Measurements from ENCODE around the gene APOL3. TPM values are rescaled to one million over a fixed set of nuclear protein-coding genes. Genes with fewer than 3 reads are reported as not detected.
"Not testable (repeated sequence)": the region's sequence is repeated elsewhere in the genome, so short reads cannot be mapped to it uniquely, and the experiment has no call there.

The APOL3 gene
- total and polyA plus RNA-seq, 7 experiments from 2014 or later: 56.9 to 212 (median 123) TPM

- ChIA-PET POLR2A (no interaction called here), CTCF (interaction anchor here (0.6 to 6.1 kb wide), 3 partner anchors 11 to 344 kb away, joined by 3 to 65 read pairs (median 4); no protein-coding TSS in a partner anchor)
- ATAC-seq (no peak), DNase-seq (no peak)
- Histone ChIP-seq H3K9me3 (ENCODE audit: control insufficient read depth in 2 of 3, low read length in 3 of 3) (no peaks in the 10 kb centered on the region), H3K4me3 (ENCODE audit: low read length) (no peak overlapping the region), H3K27me3 (ENCODE audit: control insufficient read depth in 2 of 2, insufficient read depth in 2 of 2, low read length in 2 of 2) (no peaks in the 10 kb centered on the region), H3K36me3 (ENCODE audit: control insufficient read depth in 2 of 3, insufficient read depth in 3 of 3, low read length in 3 of 3) (peaks cover 23 to 74% (median 50%) of the 10 kb centered on the region in 3 experiments), H3K27ac (ENCODE audit: low read depth, low read length) (peak overlapping the region; percentile 41), H3K4me1 (ENCODE audit: control insufficient read depth in 2 of 2, insufficient read depth in 2 of 2, low read length in 2 of 2) (peaks cover 0 to 3% of the 10 kb centered on the region in 2 donors)
- H3K36me3 Mint-ChIP-seq: peaks cover 14 to 68% (median 38%) of the 10 kb centered on the region in 5 donors
- intact Hi-C loops (cut with micrococcal nuclease): no loop called here
- H3K27ac Mint-ChIP-seq: peak overlapping the region in 8 of 9 donors; percentile 35 to 93 (median 82)
- peaks cover 0 to 4% (median 0%) of the 10 kb centered on the region in 11 donors for H3K9me3 Mint-ChIP-seq
- peak overlapping the region in 1 of 10 donors; percentile 4 for H3K4me3 Mint-ChIP-seq
- peaks cover 4 to 56% (median 26%) of the 10 kb centered on the region in 7 donors for H3K4me1 Mint-ChIP-seq
- H3K27me3 Mint-ChIP-seq: no peaks in the 10 kb centered on the region
Measured at GRCh38 chr22:36143066-36143815, 17.3 kb downstream of the APOL3 start.

- H3K27ac ChIP-seq (ENCODE audit: low read depth, low read length): no peak overlapping the region
- Mint-ChIP-seq H3K4me1 (peaks cover 4 to 52% (median 21%) of the 10 kb centered on the region in 7 donors), H3K27ac (peak overlapping the region in 6 of 9 donors; percentile 39 to 82 (median 64)), H3K9me3 (peaks cover 0 to 4% (median 0%) of the 10 kb centered on the region in 11 donors), H3K36me3 (peaks cover 10 to 56% (median 34%) of the 10 kb centered on the region in 5 donors), H3K27me3 (no peaks in the 10 kb centered on the region), H3K4me3 (no peak overlapping the region)
- ATAC-seq (no peak), DNase-seq (no peak)
- intact Hi-C loops (cut with micrococcal nuclease): no loop called here
- peaks cover 13 to 57% (median 38%) of the 10 kb centered on the region in 3 experiments for H3K36me3 ChIP-seq (ENCODE audit: control insufficient read depth in 2 of 3, insufficient read depth in 3 of 3, low read length in 3 of 3)
- H3K27me3 ChIP-seq (ENCODE audit: control insufficient read depth in 2 of 2, insufficient read depth in 2 of 2, low read length in 2 of 2): no peaks in the 10 kb centered on the region
- no peak overlapping the region for H3K4me3 ChIP-seq (ENCODE audit: low read length)
- POLR2A ChIA-PET: no interaction called here
- CTCF ChIA-PET: interaction anchor here (0.6 to 6.1 kb wide), 4 partner anchors 10 to 346 kb away, joined by 3 to 65 read pairs (median 4); no protein-coding TSS in a partner anchor
- H3K9me3 ChIP-seq (ENCODE audit: control insufficient read depth in 2 of 3, low read length in 3 of 3): no peaks in the 10 kb centered on the region
- peaks cover 0 to 3% of the 10 kb centered on the region in 2 donors for H3K4me1 ChIP-seq (ENCODE audit: control insufficient read depth in 2 of 2, insufficient read depth in 2 of 2, low read length in 2 of 2)
Measured at GRCh38 chr22:36141481-36141880, 19.1 kb downstream of the APOL3 start.

GRCh38 chr22:36138709-36139108 lies 21.8 kb downstream of the APOL3 start:
- H3K4me3 Mint-ChIP-seq; intact Hi-C loops (cut with micrococcal nuclease); H3K27me3 ChIP-seq (ENCODE audit: control insufficient read depth in 2 of 2, insufficient read depth in 2 of 2, low read length in 2 of 2); H3K27ac ChIP-seq (ENCODE audit: low read depth, low read length); H3K27me3 Mint-ChIP-seq; CTCF ChIA-PET; H3K4me3 ChIP-seq (ENCODE audit: low read length); H3K9me3 Mint-ChIP-seq; DNase-seq; H3K9me3 ChIP-seq (ENCODE audit: control insufficient read depth in 2 of 3, low read length in 3 of 3); ATAC-seq; H3K4me1 ChIP-seq (ENCODE audit: control insufficient read depth in 2 of 2, insufficient read depth in 2 of 2, low read length in 2 of 2): not testable (repeated sequence)
- Mint-ChIP-seq H3K36me3 (peaks cover 10 to 41% (median 29%) of the 10 kb centered on the region in 5 donors), H3K4me1 (peaks cover 10 to 40% (median 18%) of the 10 kb centered on the region in 7 donors), H3K27ac (peak overlapping the region in 7 of 9 donors; percentile 14 to 68 (median 50))
- H3K36me3 ChIP-seq (ENCODE audit: control insufficient read depth in 2 of 3, insufficient read depth in 3 of 3, low read length in 3 of 3): peaks cover 7 to 42% (median 29%) of the 10 kb centered on the region in 3 experiments
- POLR2A ChIA-PET: interaction anchor here (1.0 kb wide), 1 partner anchor 39 kb away, joined by 3 read pairs; no protein-coding TSS in a partner anchor

- DNase-seq (no peak), ATAC-seq (no peak)
- ChIA-PET POLR2A (no interaction called here), CTCF (no interaction called here)
- Mint-ChIP-seq H3K4me1 (peaks cover 10 to 40% (median 22%) of the 10 kb centered on the region in 7 donors), H3K27me3 (no peaks in the 10 kb centered on the region), H3K9me3 (no peaks in the 10 kb centered on the region), H3K27ac (peak overlapping the region in 6 of 9 donors; percentile 22 to 84 (median 31)), H3K36me3 (peaks cover 7 to 29% (median 20%) of the 10 kb centered on the region in 5 donors), H3K4me3 (no peak overlapping the region)
- Histone ChIP-seq H3K36me3 (ENCODE audit: control insufficient read depth in 2 of 3, insufficient read depth in 3 of 3, low read length in 3 of 3) (peaks cover 7 to 25% (median 15%) of the 10 kb centered on the region in 3 experiments), H3K4me3 (ENCODE audit: low read length) (no peak overlapping the region), H3K9me3 (ENCODE audit: control insufficient read depth in 2 of 3, low read length in 3 of 3) (no peaks in the 10 kb centered on the region), H3K4me1 (ENCODE audit: control insufficient read depth in 2 of 2, insufficient read depth in 2 of 2, low read length in 2 of 2) (peaks cover 0 to 10% of the 10 kb centered on the region in 2 donors), H3K27me3 (ENCODE audit: control insufficient read depth in 2 of 2, insufficient read depth in 2 of 2, low read length in 2 of 2) (no peaks in the 10 kb centered on the region), H3K27ac (ENCODE audit: low read depth, low read length) (no peak overlapping the region)
- intact Hi-C loops (cut with micrococcal nuclease): no loop called here
Measured at GRCh38 chr22:36136988-36137387, 23.6 kb downstream of the APOL3 start.

- H3K4me3 Mint-ChIP-seq: no peak overlapping the region
- Histone ChIP-seq H3K27ac (ENCODE audit: low read depth, low read length) (no peak overlapping the region), H3K4me3 (ENCODE audit: low read length) (no peak overlapping the region), H3K27me3 (ENCODE audit: control insufficient read depth in 2 of 2, insufficient read depth in 2 of 2, low read length in 2 of 2) (no peaks in the 10 kb centered on the region), H3K9me3 (ENCODE audit: control insufficient read depth in 2 of 3, low read length in 3 of 3) (no peaks in the 10 kb centered on the region), H3K4me1 (ENCODE audit: control insufficient read depth in 2 of 2, insufficient read depth in 2 of 2, low read length in 2 of 2) (peaks cover 0 to 10% of the 10 kb centered on the region in 2 donors), H3K36me3 (ENCODE audit: control insufficient read depth in 2 of 3, insufficient read depth in 3 of 3, low read length in 3 of 3) (peaks cover 7 to 21% (median 11%) of the 10 kb centered on the region in 3 experiments)
- peak overlapping the region in 1 of 9 donors; percentile 59 for H3K27ac Mint-ChIP-seq
- peaks cover 10 to 36% (median 22%) of the 10 kb centered on the region in 7 donors for H3K4me1 Mint-ChIP-seq
- peaks cover 4 to 23% (median 15%) of the 10 kb centered on the region in 5 donors for H3K36me3 Mint-ChIP-seq
- ChIA-PET POLR2A (no interaction called here), CTCF (no interaction called here)
- intact Hi-C loops (cut with micrococcal nuclease): no loop called here
- no peaks in the 10 kb centered on the region for H3K27me3 Mint-ChIP-seq
- no peak for DNase-seq
- H3K9me3 Mint-ChIP-seq: no peaks in the 10 kb centered on the region
- ATAC-seq: no peak
Measured at GRCh38 chr22:36136475-36136874, 24.1 kb downstream of the APOL3 start.

- no peak for ATAC-seq
- no peak overlapping the region for H3K4me3 Mint-ChIP-seq
- intact Hi-C loops (cut with micrococcal nuclease): no loop called here
- H3K9me3 Mint-ChIP-seq: no peaks in the 10 kb centered on the region
- no peak for DNase-seq
- Histone ChIP-seq H3K27me3 (ENCODE audit: control insufficient read depth in 2 of 2, insufficient read depth in 2 of 2, low read length in 2 of 2) (no peaks in the 10 kb centered on the region), H3K36me3 (ENCODE audit: control insufficient read depth in 2 of 3, insufficient read depth in 3 of 3, low read length in 3 of 3) (peaks cover under 1 to 10% (median 4%) of the 10 kb centered on the region in 3 experiments), H3K27ac (ENCODE audit: low read depth, low read length) (no peak overlapping the region), H3K4me1 (ENCODE audit: control insufficient read depth in 2 of 2, insufficient read depth in 2 of 2, low read length in 2 of 2) (peaks cover 0 to 10% of the 10 kb centered on the region in 2 donors), H3K4me3 (ENCODE audit: low read length) (no peak overlapping the region), H3K9me3 (ENCODE audit: control insufficient read depth in 2 of 3, low read length in 3 of 3) (no peaks in the 10 kb centered on the region)
- ChIA-PET POLR2A (no interaction called here), CTCF (interaction anchor here (0.7 kb wide), 1 partner anchor 26 kb away, joined by 4 read pairs; no protein-coding TSS in a partner anchor)
- no peak overlapping the region for H3K27ac Mint-ChIP-seq
- peaks cover 10 to 36% (median 22%) of the 10 kb centered on the region in 7 donors for H3K4me1 Mint-ChIP-seq
- H3K36me3 Mint-ChIP-seq: peaks cover 0 to 16% (median 6%) of the 10 kb centered on the region in 5 donors
- peaks cover 0 to under 1% (median 0%) of the 10 kb centered on the region in 5 donors for H3K27me3 Mint-ChIP-seq
Measured at GRCh38 chr22:36135306-36135980, 25.1 kb downstream of the APOL3 start.

Measured in naive thymus-derived CD4-positive, alpha-beta T cell (primary cell).